K562 (cell line): ENCODE results near the gene ASXL2. TPM values are rescaled to one million over a fixed set of nuclear protein-coding genes. Genes with fewer than 3 reads are reported as not detected.

ENCODE experiments used
- ATAC-seq: fragments of 200-7000 bp; cut with Tn5 transposase; 3 replicates; pipeline ENCODE4 v1.9.1; 2020; ENCODE audit warnings: moderate library complexity
- BruUV-seq: library from RNA; stranded (reverse); fragments of 400-500 nt; replicated peaks from 2 replicates; lab custom pipeline; 2021; lab: Mats Ljungman, UMichigan
- CTCF ChIA-PET: fragments of 300-600 bp; formaldehyde crosslinking; extraction: SDS; loops from one replicate; lab custom pipeline; 2021; ENCODE audit warnings: low intra/inter-chr PET ratio; lab: Yijun Ruan, JAX
- POLR2A ChIA-PET: fragments of 300-600, 350-650 bp; sonication (Branson Sonifier 250); formaldehyde crosslinking; extraction: SDS; loops from one replicate; lab custom pipeline; 2021; ENCODE audit warnings: antibody characterized with exemption, inconsistent platforms; lab: Yijun Ruan, JAX
- DNase-seq, 4 experiments: peaks; one replicate each; pipeline versions ENCODE4 v3.0.0 to v3.0.0-alpha.2; 2011 to 2018; ENCODE audit warnings: low spot score in 3 of 4, mixed read lengths in 3 of 4; ENCODE audit errors: extremely low read depth in 1 of 4
- FAIRE-seq: peaks from 2 replicates; lab custom pipeline; 2011; peaks lifted over from hg19 to GRCh38; lab: Jason Lieb, UNC
- H2AFZ ChIP-seq: 2 replicates; pipeline ENCODE4 v1.6.0; 2011; ENCODE audit warnings: low read depth, low read length, control low read depth, inconsistent platforms
- H3K27ac ChIP-seq: fragments of 200-600 bp; 3 replicates; pipeline ENCODE4 v1.8.0; 2011; ENCODE audit warnings: low read depth, mild to moderate bottlenecking, control low read depth, inconsistent platforms, low read length, moderate library complexity, mixed read lengths; ENCODE audit errors: extremely low read depth
- H3K27me3 ChIP-seq, 2 experiments: fragments of 300-600 bp in 1 of 2; 2 replicates in 1 of 2; 3 replicates in 1 of 2; pipeline versions ENCODE4 v1.6.0 to v1.8.0; 2011; ENCODE audit warnings: inconsistent platforms in 2 of 2, low read length in 2 of 2, mild to moderate bottlenecking in 1 of 2, mixed read lengths in 1 of 2, moderate library complexity in 1 of 2; ENCODE audit not compliant: control insufficient read depth in 2 of 2, insufficient read depth in 2 of 2
- H3K36me3 ChIP-seq: fragments of 300-600 bp; 3 replicates; pipeline ENCODE4 v1.8.0; 2011; ENCODE audit warnings: mild to moderate bottlenecking, low read length, inconsistent platforms; ENCODE audit not compliant: control insufficient read depth, insufficient read depth
- H3K4me1 ChIP-seq, 2 experiments: fragments of 200-600 bp in 1 of 2; replicated peaks in 1 of 2; 2 replicates in 1 of 2; 3 replicates in 1 of 2; pipeline versions ENCODE4 v1.5.1 to v1.8.0; 2011; ENCODE audit warnings: inconsistent platforms in 2 of 2, low read length in 2 of 2, mild to moderate bottlenecking in 1 of 2, mixed read lengths in 1 of 2, moderate library complexity in 1 of 2; ENCODE audit not compliant: control insufficient read depth in 2 of 2, insufficient read depth in 2 of 2
- H3K4me2 ChIP-seq: 2 replicates; pipeline ENCODE4 v1.6.1; 2011; ENCODE audit warnings: low read length, control low read depth, inconsistent platforms, mixed read lengths; ENCODE audit not compliant: insufficient read depth
- H3K4me3 ChIP-seq: fragments of 200-600 bp; sonication (generic), shearing (Covaris generic); 2 replicates; pipeline ENCODE4 v1.5.1; 2016; ENCODE audit warnings: control low read depth, inconsistent platforms
- H3K79me2 ChIP-seq: fragments of 200-600 bp; 3 replicates; pipeline ENCODE4 v1.8.0; 2011; ENCODE audit warnings: low read length, inconsistent platforms; ENCODE audit not compliant: control insufficient read depth, insufficient read depth
- H3K9ac ChIP-seq, 2 experiments: 2 replicates each; pipeline versions ENCODE4 v1.6.0 to v1.6.1; 2011; ENCODE audit warnings: low read depth in 2 of 2, low read length in 2 of 2, control low read depth in 1 of 2, inconsistent platforms in 1 of 2, mild to moderate bottlenecking in 1 of 2, mixed read lengths in 1 of 2; ENCODE audit not compliant: insufficient read depth in 1 of 2
- H3K9me1 ChIP-seq: one replicate; pipeline ENCODE4 v1.6.0; 2011; ENCODE audit warnings: inconsistent platforms, mild to moderate bottlenecking, low read length, moderate library complexity; ENCODE audit not compliant: control insufficient read depth, insufficient read depth
- H3K9me3 ChIP-seq: replicated peaks from 2 replicates; pipeline ENCODE4 v1.5.1; 2011; ENCODE audit warnings: low read depth, low read length, inconsistent platforms; ENCODE audit not compliant: control insufficient read depth, insufficient read depth
- H4K20me1 ChIP-seq: replicated peaks from 2 replicates; pipeline ENCODE4 v1.6.1; 2011; ENCODE audit warnings: low read length, inconsistent platforms, mixed read lengths; ENCODE audit not compliant: control insufficient read depth, insufficient read depth
- HNRNPL ChIP-seq: fragments of 200-400 bp; formaldehyde crosslinking; IDR thresholded peaks from 2 replicates; pipeline ENCODE4 v1.6.1; 2017; ENCODE audit warnings: low read depth, mild to moderate bottlenecking, low read length
- SNAPC5 ChIP-seq: fragments of 250-450 bp; sonication (Bioruptor Pico); IDR thresholded peaks from 2 replicates; pipeline ENCODE4 v1.8.0; 2021; ENCODE audit warnings: moderate library complexity, mild to moderate bottlenecking, inconsistent platforms
- ZNF121 ChIP-seq: sonication (generic); formaldehyde crosslinking; conservative IDR thresholded peaks from 2 replicates; pipeline ENCODE4 v1.8.0; 2022; ENCODE audit warnings: missing genetic modification reagents
- WGBS: fragments of 100-300 bp; shearing (Covaris generic); methylation state at CpG from one replicate; pipeline ENCODE4 v1.1.6; 2016; ENCODE audit warnings: low coverage, mixed read lengths; ENCODE audit not compliant: insufficient coverage; ENCODE audit errors: missing lambda C conversion rate; 5-methylcytosine and 5-hydroxymethylcytosine counted together
- in situ Hi-C: fragments of 300-500 bp; cut with MboI; formaldehyde crosslinking; loops from 4 replicates; pipeline ENCODE4 v1.15.0; 2018; ENCODE audit warnings: inconsistent platforms, mixed read lengths
- intact Hi-C: fragments of 100-400 bp; cut with micrococcal nuclease; formaldehyde crosslinking; loops from 2 replicates; pipeline ENCODE4 v1.14.2; 2022
- polyA plus RNA-seq, 8 experiments: library from polyadenylated mRNA; depleted of rRNA in 4 of 8; stranded (reverse) in 5 of 8; unstranded in 3 of 8; fragments of >200 nt; fragmentation: Nextera tagmentation in 2 of 8; fragmentation: Illumina TruSeq in 1 of 8; extraction: Ambion mirVana in 2 of 8; extraction: Trizol in 1 of 8; gene quantifications; 2 replicates each; pipeline versions ENCODE4 v1.2.1 to v1.2.3, GENCODE V29; 2011 to 2014; ENCODE audit warnings: inconsistent platforms in 1 of 8, missing spikeins in 1 of 8
- total RNA-seq, 7 experiments: library from RNA; depleted of rRNA in 6 of 7; stranded (reverse); fragments of >200 nt in 6 of 7; fragmentation: Illumina TruSeq in 2 of 7; extraction: Trizol in 2 of 7; gene quantifications; 2 replicates each; pipeline versions ENCODE4 v1.2.1 to v1.2.3, GENCODE V29; 2011 to 2021; ENCODE audit warnings: low replicate concordance in 1 of 7

The ASXL2 gene
- total and polyA plus RNA-seq, 9 of the 15 experiments (the other 6 are each of a cell fraction or from before 2014, with no cell fraction given) = 2.2 to 25.9 (median 9.0) TPM

DNA sequence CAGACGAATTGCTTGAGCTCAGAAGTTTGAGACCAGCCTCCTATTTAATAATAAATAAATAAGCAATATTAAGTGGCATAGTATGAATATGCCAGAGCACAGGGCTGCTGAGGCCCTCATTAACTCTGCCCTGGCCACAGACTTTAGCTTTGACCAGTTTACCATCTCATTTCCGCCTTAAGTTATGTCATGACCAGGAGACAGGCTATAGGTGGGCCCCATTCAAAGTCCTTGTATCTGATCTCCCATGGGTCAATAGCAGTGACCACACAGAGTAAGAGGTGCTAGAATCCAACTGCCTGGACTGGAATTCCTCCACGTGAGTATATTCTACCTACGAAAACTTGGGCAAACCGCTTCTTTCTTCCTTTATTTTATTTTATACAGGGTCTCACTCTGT is 13.4 kb upstream of the ASXL2 start (continued):
- TF ChIP-seq HNRNPL = no peak

DNA sequence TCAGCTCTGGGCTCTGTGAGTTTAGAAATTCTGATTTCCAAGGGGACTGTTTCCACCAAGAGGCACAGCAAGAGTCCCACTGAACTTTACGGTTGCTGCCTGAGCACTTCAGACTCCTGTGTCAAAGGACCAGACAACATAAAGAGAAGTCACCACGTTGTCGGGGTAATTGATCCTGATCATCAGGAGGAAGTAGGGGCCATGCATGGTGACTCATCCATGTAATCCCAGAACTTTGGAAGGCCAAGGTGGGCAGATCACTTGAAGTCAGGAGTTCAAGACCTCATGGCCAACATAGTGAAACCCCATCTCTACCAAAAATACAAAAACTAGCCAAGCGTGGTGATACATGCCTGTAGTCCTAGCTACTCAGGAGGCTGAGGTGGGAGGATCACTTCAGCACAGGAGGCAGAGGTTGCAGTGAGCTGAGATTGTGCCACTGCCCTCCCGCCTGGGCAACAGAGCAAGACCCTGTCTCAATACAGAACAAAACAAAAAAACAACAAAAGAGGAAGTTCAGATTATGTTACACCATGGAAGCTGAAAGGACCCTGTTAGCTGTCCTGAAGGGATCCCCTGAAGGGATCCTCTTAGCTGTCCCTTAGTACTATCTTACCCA is 9.4 kb upstream of the ASXL2 start:
- Histone ChIP-seq H3K27me3 (no peaks in the 10 kb centered on the region), H3K9me1 (no peaks in the 10 kb centered on the region), H4K20me1 (no peaks in the 10 kb centered on the region), H3K9me3 (no peaks in the 10 kb centered on the region), H2AFZ (peak overlapping the region; percentile 25), H3K36me3 (no peaks in the 10 kb centered on the region), H3K79me2 (no peaks in the 10 kb centered on the region), H3K4me3 (no peak overlapping the region), H3K27ac (no peak overlapping the region), H3K4me2 (no peak overlapping the region), H3K9ac (no peak overlapping the region), H3K4me1 (no peaks in the 10 kb centered on the region; a peak in 1 of 5 replicates)
- 32% methylated on average over 5 of the region's 5 CpGs for WGBS
- ChIA-PET CTCF (interaction anchor here (0.6 kb wide), 1 partner anchor 1395 kb away, joined by 3 read pairs; no protein-coding TSS in a partner anchor), POLR2A (interaction anchor here (1.8 kb wide), 1 partner anchor 8 kb away, joined by 18 read pairs; the partner anchor contains the start of gene ASXL2)
- ATAC-seq (no peak; the same call in 2 of the 3 replicates), FAIRE-seq (no peak), DNase-seq (no peak)
- no TSS peak for BruUV-seq
- in situ Hi-C loops (no loop called here), intact Hi-C loops (no loop called here)
- TF ChIP-seq ZNF121 (CRISPR knock-in tag) (peak; percentile 94), SNAPC5 (no peak)
